GM12878 (cell line): ENCODE data around the gene PUDP. TPM values are rescaled to one million over a fixed set of nuclear protein-coding genes. Genes with fewer than 3 reads are reported as not detected.
A peak's percentile ranks its signal among the peaks of the same experiment; 100 is the strongest.

Source experiments
- ATAC-seq: fragments of 200-7000 bp; cut with Tn5 transposase; 3 replicates; pipeline ENCODE4 v1.9.1; 2020; ENCODE audit warnings: mild to moderate bottlenecking, moderate library complexity
- BruUV-seq: library from RNA; stranded (reverse); fragments of 400-500 nt; replicated peaks from 2 replicates; lab custom pipeline; 2021; lab: Mats Ljungman, UMichigan
- CTCF ChIA-PET: fragments of 300-600 bp; sonication (Branson Sonifier 250); formaldehyde crosslinking; extraction: SDS; loops from one replicate; lab custom pipeline; 2021; ENCODE audit warnings: inconsistent platforms; lab: Yijun Ruan, JAX
- POLR2A ChIA-PET: fragments of 350-600 bp; formaldehyde crosslinking; extraction: SDS; loops from one replicate; lab custom pipeline; 2021; ENCODE audit warnings: inconsistent platforms; lab: Charles Lee
- RAD21 ChIA-PET: fragments of 300-600 bp; sonication (Branson Sonifier 250); formaldehyde crosslinking; loops from one replicate; lab custom pipeline; 2023; ENCODE audit warnings: antibody characterized with exemption; ENCODE audit not compliant: unreplicated experiment; lab: Charles Lee
- SMC1A ChIA-PET: fragments of 300-600 bp; sonication (Branson Sonifier 250); formaldehyde crosslinking; loops from one replicate; lab custom pipeline; 2023; ENCODE audit not compliant: unreplicated experiment, uncharacterized antibody; lab: Charles Lee
- DNase-seq: peaks from one replicate; pipeline ENCODE4 v3.0.0-alpha.2; 2011; ENCODE audit warnings: low read depth, low spot score
- FAIRE-seq: peaks from 3 replicates; lab custom pipeline; 2011; peaks lifted over from hg19 to GRCh38; lab: Jason Lieb, UNC
- H2AFZ ChIP-seq: 2 replicates; pipeline ENCODE4 v1.6.0; 2011; ENCODE audit warnings: low read depth, low read length, control low read depth; ENCODE audit not compliant: control insufficient read depth
- H3K27ac ChIP-seq: 2 replicates; pipeline ENCODE4 v1.5.1; 2011; ENCODE audit warnings: control low read depth; ENCODE audit not compliant: control insufficient read depth, insufficient read depth
- H3K27me3 ChIP-seq, 2 experiments: replicated peaks in 1 of 2; 2 replicates each; pipeline versions ENCODE4 v1.6.0 to v1.6.1; 2011; ENCODE audit warnings: low read length in 1 of 2; ENCODE audit not compliant: control insufficient read depth in 2 of 2, insufficient read depth in 2 of 2
- H3K36me3 ChIP-seq, 2 experiments: 2 replicates each; pipeline ENCODE4 v1.5.1; 2011; ENCODE audit warnings: low read length in 1 of 2; ENCODE audit not compliant: control insufficient read depth in 2 of 2, insufficient read depth in 2 of 2
- H3K4me1 ChIP-seq: 2 replicates; pipeline ENCODE4 v1.6.1; 2011; ENCODE audit warnings: mild to moderate bottlenecking, low read length, moderate library complexity, mixed read lengths; ENCODE audit not compliant: control insufficient read depth, insufficient read depth
- H3K4me2 ChIP-seq: 2 replicates; pipeline ENCODE4 v1.6.0; 2011; ENCODE audit warnings: control low read depth; ENCODE audit not compliant: control insufficient read depth, insufficient read depth
- H3K4me3 ChIP-seq: fragments of 200-600 bp; sonication (generic); 2 replicates; pipeline ENCODE4 v1.5.1; 2016
- H3K79me2 ChIP-seq: 2 replicates; pipeline ENCODE4 v1.6.0; 2011; ENCODE audit warnings: low read length; ENCODE audit not compliant: control insufficient read depth, insufficient read depth
- H3K9ac ChIP-seq: 2 replicates; pipeline ENCODE4 v1.8.0; 2011; ENCODE audit warnings: low read length, control low read depth, mixed read lengths; ENCODE audit not compliant: control insufficient read depth, insufficient read depth
- H3K9me3 ChIP-seq: replicated peaks from 3 replicates; pipeline ENCODE4 v1.5.1; 2011; ENCODE audit warnings: mild to moderate bottlenecking, low read length; ENCODE audit not compliant: control insufficient read depth, insufficient read depth
- H4K20me1 ChIP-seq: 2 replicates; pipeline ENCODE4 v1.6.0; 2011; ENCODE audit not compliant: control insufficient read depth, insufficient read depth
- BACH1 ChIP-seq: fragments of 450-650 bp; IDR thresholded peaks from 2 replicates; pipeline ENCODE4 v1.6.1; 2017; ENCODE audit warnings: mild to moderate bottlenecking, borderline replicate concordance
- ESRRA ChIP-seq: IDR thresholded peaks from 2 replicates; pipeline ENCODE4 v1.6.1; 2012; ENCODE audit warnings: mild to moderate bottlenecking, low read length, improper control_type of control experiment
- HDGF ChIP-seq: fragments of 450-650 bp; IDR thresholded peaks from 2 replicates; pipeline ENCODE4 v1.6.1; 2016; ENCODE audit warnings: antibody characterized with exemption
- IKZF1 ChIP-seq: fragments of 450-650 bp; conservative IDR thresholded peaks from 2 replicates; pipeline ENCODE4 v1.6.1; 2017; ENCODE audit warnings: antibody characterized with exemption, mild to moderate bottlenecking
- IRF4 ChIP-seq: IDR thresholded peaks from 2 replicates; pipeline ENCODE4 v1.6.1; 2011; ENCODE audit warnings: low read depth, low read length
- NR2F1 ChIP-seq: fragments of 450-650 bp; conservative IDR thresholded peaks from 2 replicates; pipeline ENCODE4 v1.6.1; 2017; ENCODE audit warnings: mild to moderate bottlenecking
- NRF1 ChIP-seq: conservative IDR thresholded peaks from 2 replicates; pipeline ENCODE4 v1.6.1; 2011; ENCODE audit warnings: mild to moderate bottlenecking, low read depth, low read length, improper control_type of control experiment
- TCF7 ChIP-seq: IDR thresholded peaks from 2 replicates; pipeline ENCODE4 v1.6.1; 2014; ENCODE audit warnings: antibody characterized with exemption, borderline replicate concordance
- WGBS: methylation state at CpG from one replicate; pipeline ENCODE4 v1.1.6; 2016; ENCODE audit warnings: low lambda C conversion rate; ENCODE audit not compliant: insufficient replicate concordance, insufficient coverage; ENCODE audit errors: missing lambda C conversion rate; 5-methylcytosine and 5-hydroxymethylcytosine counted together
- in situ Hi-C: fragments of 300-500 bp; cut with MboI; formaldehyde crosslinking; loops from 9 replicates; pipeline ENCODE4 v1.14.3; 2018; ENCODE audit warnings: mixed read lengths
- intact Hi-C: fragments of 100-400 bp; cut with micrococcal nuclease; formaldehyde crosslinking; loops from one replicate; pipeline ENCODE4 v1.14.2; 2022; ENCODE audit not compliant: unreplicated experiment
- polyA plus RNA-seq, 11 experiments: library from polyadenylated mRNA; depleted of rRNA in 4 of 11; unstranded in 6 of 11; stranded (reverse) in 5 of 11; fragments of >200 nt; fragmentation: Nextera tagmentation in 4 of 11; fragmentation: Illumina TruSeq in 1 of 11; extraction: Ambion mirVana in 4 of 11; extraction: Trizol in 1 of 11; gene quantifications; 1 replicate in 1 of 11; 2 replicates in 10 of 11; pipeline versions ENCODE4 v1.2.1 to v1.2.3, GENCODE V29; 2011 to 2016; ENCODE audit warnings: inconsistent platforms in 2 of 11, missing spikeins in 2 of 11, low read depth in 1 of 11
- total RNA-seq, 4 experiments: library from RNA; depleted of rRNA in 3 of 4; stranded (reverse); fragments of >200 nt in 3 of 4; fragmentation: Illumina TruSeq in 1 of 4; extraction: Trizol in 1 of 4; gene quantifications; 2 replicates each; pipeline versions ENCODE4 v1.2.1 to v1.2.3, GENCODE V29; 2013 to 2021
- TF ChIP-seq, protein P1 (sequence below): IDR thresholded peaks from 2 replicates; pipeline ENCODE4 v1.6.1; 2012; ENCODE audit warnings: low read depth, low read length, improper control_type of control experiment
- TF ChIP-seq, protein P2 (sequence below): fragments of 450-650 bp; conservative IDR thresholded peaks from 2 replicates; pipeline ENCODE4 v1.6.1; 2017; ENCODE audit warnings: mild to moderate bottlenecking, moderate library complexity

The PUDP gene
- total and polyA plus RNA-seq, 10 of the 15 experiments (the other 5 are each of a cell fraction or from before 2014, with no cell fraction given), result 30.8 to 83.5 (median 61.7) TPM

DNA sequence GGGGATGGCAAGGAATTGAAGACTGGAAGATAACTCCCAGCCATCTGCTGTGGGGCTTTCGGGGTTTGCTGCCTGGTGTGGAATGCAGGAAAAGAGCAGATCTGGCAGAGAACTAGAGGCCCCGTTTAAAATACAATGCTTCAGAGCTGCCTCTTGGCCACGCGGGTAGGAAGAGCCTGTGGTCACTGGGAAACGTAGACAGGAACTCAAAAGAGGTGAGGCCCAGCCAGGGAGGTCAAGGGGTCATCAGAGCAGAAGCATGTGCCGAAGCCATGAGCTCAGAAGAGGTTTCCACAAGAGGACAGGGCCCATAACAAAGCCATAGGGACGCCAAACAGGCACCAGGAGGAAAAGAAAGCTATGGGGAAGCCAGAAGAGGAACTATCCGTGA, 14.9 kb downstream of the PUDP start:
- in situ Hi-C loops, result loop anchor here (5.0 kb wide), 1 partner anchor 794 kb away; the partner anchor contains the start of gene PNPLA4
- TF ChIP-seq HDGF, result no peak
- TF ChIP-seq NR2F1, result peak; percentile 49; the same call in 1 of the 2 replicates
- Histone ChIP-seq H2AFZ (no peak overlapping the region), H3K27ac (peak overlapping the region; percentile 30; the same call in 1 of the 2 replicates), H3K27me3 (no peaks in the 10 kb centered on the region), H4K20me1 (no peaks in the 10 kb centered on the region), H3K79me2 (peaks cover 19% of the 10 kb centered on the region), H3K36me3 (no peaks in the 10 kb centered on the region; a peak in 2 of 4 replicates), H3K9ac (no peak overlapping the region), H3K4me3 (no peak overlapping the region), H3K4me1 (peaks cover 12% of the 10 kb centered on the region), H3K4me2 (no peak overlapping the region), H3K9me3 (no peaks in the 10 kb centered on the region)
- ChIA-PET RAD21 (interaction anchor here (0.7 to 5.2 kb wide), 8 partner anchors 11 to 453 kb away, joined by 3 to 31 read pairs (median 4); partner anchors contain the start of genes PUDP and STS), POLR2A (interaction anchor here (1.3 to 3.9 kb wide), 3 partner anchors 11 to 17 kb away, joined by 3 to 21 read pairs (median 6); partner anchors contain the start of gene STS), CTCF (interaction anchor here (0.6 to 3.7 kb wide), 14 partner anchors 8 to 792 kb away, joined by 3 to 24 read pairs (median 6); partner anchors contain the start of genes PUDP and STS), SMC1A (interaction anchor here (0.5 to 6.1 kb wide), 18 partner anchors 8 to 793 kb away, joined by 3 to 56 read pairs (median 4); partner anchors contain the start of gene STS)
- DNase-seq (no peak), ATAC-seq (peak; percentile 26; the same call in 2 of the 3 replicates), FAIRE-seq (no peak)
- 80% methylated on average over 8 of the region's 8 CpGs for WGBS
- no TSS peak for BruUV-seq
- intact Hi-C loops, result loop anchor here (2.0 kb wide), 1 partner anchor 18 kb away; no protein-coding TSS in a partner anchor

DNA sequence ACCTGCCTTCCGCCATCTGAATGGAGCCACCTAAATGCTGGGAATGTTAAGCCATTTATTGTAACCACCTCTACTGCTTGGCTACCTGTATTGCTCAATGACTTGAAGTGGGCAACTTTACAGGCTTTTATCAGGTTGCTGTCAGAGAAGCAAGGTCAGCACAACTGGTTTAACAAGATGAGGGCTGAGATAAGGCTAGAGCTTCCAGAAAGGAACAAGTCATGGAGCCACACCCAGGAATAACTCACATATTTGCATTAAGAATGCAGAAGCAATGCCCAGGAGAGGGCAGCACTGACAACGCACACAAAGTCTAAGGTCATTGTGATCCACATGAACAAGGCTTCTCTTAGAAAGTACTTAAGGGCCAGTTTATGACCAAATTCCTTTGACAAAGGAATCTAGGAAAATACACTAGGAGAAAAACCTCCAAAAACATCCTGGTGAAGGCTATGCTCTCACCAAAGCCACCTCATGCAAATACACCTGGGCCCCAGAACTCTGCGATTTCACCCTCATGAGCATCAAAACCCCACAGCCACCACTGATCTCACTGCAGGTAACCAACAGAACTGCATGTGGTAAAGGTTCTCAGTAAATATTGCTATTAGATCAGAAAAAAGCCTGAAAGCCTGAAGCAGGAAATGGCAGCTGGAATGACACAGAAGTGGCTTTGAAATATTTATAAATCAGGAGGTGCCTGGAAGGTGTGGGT, 15.5 kb downstream of the PUDP start:
- WGBS, result 60% methylated on average over 3 of the region's 3 CpGs
- peak; percentile 26; the same call in 1 of the 2 replicates for TF ChIP-seq IKZF1
- TF ChIP-seq, protein P1, sequence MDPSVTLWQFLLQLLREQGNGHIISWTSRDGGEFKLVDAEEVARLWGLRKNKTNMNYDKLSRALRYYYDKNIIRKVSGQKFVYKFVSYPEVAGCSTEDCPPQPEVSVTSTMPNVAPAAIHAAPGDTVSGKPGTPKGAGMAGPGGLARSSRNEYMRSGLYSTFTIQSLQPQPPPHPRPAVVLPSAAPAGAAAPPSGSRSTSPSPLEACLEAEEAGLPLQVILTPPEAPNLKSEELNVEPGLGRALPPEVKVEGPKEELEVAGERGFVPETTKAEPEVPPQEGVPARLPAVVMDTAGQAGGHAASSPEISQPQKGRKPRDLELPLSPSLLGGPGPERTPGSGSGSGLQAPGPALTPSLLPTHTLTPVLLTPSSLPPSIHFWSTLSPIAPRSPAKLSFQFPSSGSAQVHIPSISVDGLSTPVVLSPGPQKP, result no peak
- TF ChIP-seq, protein P2, sequence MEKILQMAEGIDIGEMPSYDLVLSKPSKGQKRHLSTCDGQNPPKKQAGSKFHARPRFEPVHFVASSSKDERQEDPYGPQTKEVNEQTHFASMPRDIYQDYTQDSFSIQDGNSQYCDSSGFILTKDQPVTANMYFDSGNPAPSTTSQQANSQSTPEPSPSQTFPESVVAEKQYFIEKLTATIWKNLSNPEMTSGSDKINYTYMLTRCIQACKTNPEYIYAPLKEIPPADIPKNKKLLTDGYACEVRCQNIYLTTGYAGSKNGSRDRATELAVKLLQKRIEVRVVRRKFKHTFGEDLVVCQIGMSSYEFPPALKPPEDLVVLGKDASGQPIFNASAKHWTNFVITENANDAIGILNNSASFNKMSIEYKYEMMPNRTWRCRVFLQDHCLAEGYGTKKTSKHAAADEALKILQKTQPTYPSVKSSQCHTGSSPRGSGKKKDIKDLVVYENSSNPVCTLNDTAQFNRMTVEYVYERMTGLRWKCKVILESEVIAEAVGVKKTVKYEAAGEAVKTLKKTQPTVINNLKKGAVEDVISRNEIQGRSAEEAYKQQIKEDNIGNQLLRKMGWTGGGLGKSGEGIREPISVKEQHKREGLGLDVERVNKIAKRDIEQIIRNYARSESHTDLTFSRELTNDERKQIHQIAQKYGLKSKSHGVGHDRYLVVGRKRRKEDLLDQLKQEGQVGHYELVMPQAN, result no peak
- TF ChIP-seq ESRRA, result no peak
- TF ChIP-seq IRF4, result no peak
- no peak for TF ChIP-seq BACH1
- no peak for TF ChIP-seq TCF7
- TF ChIP-seq NRF1, result no peak

More for the DNA sequence above, 15.5 kb downstream of the PUDP start:
- Histone ChIP-seq H3K27me3 (no peaks in the 10 kb centered on the region), H3K36me3 (no peaks in the 10 kb centered on the region; a peak in 2 of 4 replicates), H3K79me2 (peaks cover 15% of the 10 kb centered on the region), H3K9me3 (no peaks in the 10 kb centered on the region), H3K4me2 (no peak overlapping the region), H3K4me1 (peaks cover 12% of the 10 kb centered on the region), H4K20me1 (no peaks in the 10 kb centered on the region), H2AFZ (no peak overlapping the region), H3K9ac (no peak overlapping the region), H3K27ac (peak overlapping the region; percentile 30), H3K4me3 (no peak overlapping the region)
- CTCF ChIA-PET, result interaction anchor here (0.6 to 3.7 kb wide), 16 partner anchors 8 to 792 kb away, joined by 3 to 24 read pairs (median 6); partner anchors contain the start of genes PUDP and STS
- in situ Hi-C loops, result loop anchor here (5.0 kb wide), 1 partner anchor 795 kb away; the partner anchor contains the start of gene PNPLA4
- RAD21 ChIA-PET, result interaction anchor here (0.7 to 5.2 kb wide), 7 partner anchors 12 to 453 kb away, joined by 3 to 31 read pairs (median 4); partner anchors contain the start of genes PUDP and STS
- FAIRE-seq, result peak; percentile 82
- no TSS peak for BruUV-seq
- intact Hi-C loops, result loop anchor here (1.0 to 2.0 kb wide), 2 partner anchors 18 to 454 kb away; no protein-coding TSS in a partner anchor
- POLR2A ChIA-PET, result interaction anchor here (0.7 to 3.9 kb wide), 4 partner anchors 11 to 18 kb away, joined by 3 to 21 read pairs (median 6); partner anchors contain the start of gene STS
- ATAC-seq, result peak; percentile 93
- SMC1A ChIA-PET, result interaction anchor here (0.6 to 6.1 kb wide), 16 partner anchors 9 to 794 kb away, joined by 3 to 56 read pairs (median 6); partner anchors contain the start of gene STS
- no peak for DNase-seq
